HL-60 (cell line): ENCODE measurements around the gene SARNP.
"Not testable (repeated sequence)": the region's sequence is repeated elsewhere in the genome, so short reads cannot be mapped to it uniquely, and the experiment has no call there.

Experiments
- DNase-seq, 2 experiments: peaks; one replicate each; pipeline ENCODE4 v3.0.0-alpha.2; 2010 to 2020; ENCODE audit warnings: low read depth in 1 of 2, low spot score in 1 of 2
- H3K27ac ChIP-seq: fragments of 250-450 bp; sonication (Bioruptor Pico); replicated peaks from 2 replicates; pipeline ENCODE4 v1.5.1; 2020; ENCODE audit warnings: mild to moderate bottlenecking, moderate library complexity
- H3K27me3 ChIP-seq: fragments of 250-450 bp; sonication (Bioruptor Pico); 2 replicates; pipeline ENCODE4 v1.5.1; 2021; ENCODE audit warnings: mild to moderate bottlenecking, moderate library complexity; ENCODE audit not compliant: insufficient read depth, poor library complexity, severe bottlenecking
- H3K4me3 ChIP-seq: replicated peaks from 2 replicates; pipeline ENCODE4 v1.5.1; 2011; ENCODE audit warnings: mild to moderate bottlenecking, control low read depth, low read length; ENCODE audit not compliant: insufficient read depth
- CTCF ChIP-seq: IDR thresholded peaks from one replicate; pipeline ENCODE4 v1.5.1; 2011; ENCODE audit warnings: low read length, control low read depth, inconsistent platforms; ENCODE audit not compliant: insufficient read depth
- GABPA ChIP-seq: IDR thresholded peaks from 2 replicates; pipeline ENCODE4 v1.6.1; 2012; ENCODE audit warnings: low read depth
- POLR2AphosphoS5 ChIP-seq: IDR thresholded peaks from 2 replicates; pipeline ENCODE4 v1.6.1; 2012; ENCODE audit warnings: low read depth
- REST ChIP-seq: IDR thresholded peaks from 2 replicates; pipeline ENCODE4 v1.6.1; 2012; ENCODE audit warnings: low read depth; ENCODE audit not compliant: insufficient replicate concordance
- SPI1 ChIP-seq: IDR thresholded peaks from 2 replicates; pipeline ENCODE4 v1.6.1; 2012; ENCODE audit warnings: low read depth, mild to moderate bottlenecking, borderline replicate concordance

Gene SARNP

GRCh38 chr12:55760663-55761062 is 56.9 kb downstream of the SARNP start:
- Histone ChIP-seq H3K27ac (no peak overlapping the region), H3K4me3 (no peak overlapping the region), H3K27me3 (no peaks in the 10 kb centered on the region)
- no peak for DNase-seq
- TF ChIP-seq SPI1 (no peak), GABPA (no peak), CTCF (no peak), REST (no peak), POLR2AphosphoS5 (no peak)

GRCh38 chr12:55758575-55758974 is 58.9 kb downstream of the SARNP start:
- DNase-seq, H3K27ac ChIP-seq: not testable (repeated sequence)

GRCh38 chr12:55757701-55758100 is 59.8 kb downstream of the SARNP start:
- TF ChIP-seq GABPA = no peak
- no peak for TF ChIP-seq CTCF
- no peak for TF ChIP-seq SPI1
- no peak for TF ChIP-seq POLR2AphosphoS5
- TF ChIP-seq REST = no peak
- H3K27ac ChIP-seq = no peak overlapping the region
- H3K4me3 ChIP-seq = no peak overlapping the region
- H3K27me3 ChIP-seq = no peaks in the 10 kb centered on the region
- no peak for DNase-seq

More at GRCh38 chr12:55758575-55758974, 58.9 kb downstream of the SARNP start:
- not testable (repeated sequence) for H3K27me3 ChIP-seq, H3K4me3 ChIP-seq

GRCh38 chr12:55755246-55755645 is 62.3 kb downstream of the SARNP start:
- TF ChIP-seq POLR2AphosphoS5 (no peak), CTCF (no peak), GABPA (no peak), SPI1 (no peak), REST (no peak)
- DNase-seq = no peak
- no peaks in the 10 kb centered on the region for H3K27me3 ChIP-seq

More at GRCh38 chr12:55755246-55755645, 62.3 kb downstream of the SARNP start:
- Histone ChIP-seq H3K27ac (no peak overlapping the region), H3K4me3 (no peak overlapping the region)
